Measurements from ENCODE around the gene CHAD. TPM values are rescaled to one million over a fixed set of nuclear protein-coding genes. Genes with fewer than 3 reads are reported as not detected.
A peak's percentile ranks its signal among the peaks of the same experiment; 100 is the strongest.

Gene CHAD
- total RNA-seq, 1 donor from 2014 or later = 0.12 TPM

DNA sequence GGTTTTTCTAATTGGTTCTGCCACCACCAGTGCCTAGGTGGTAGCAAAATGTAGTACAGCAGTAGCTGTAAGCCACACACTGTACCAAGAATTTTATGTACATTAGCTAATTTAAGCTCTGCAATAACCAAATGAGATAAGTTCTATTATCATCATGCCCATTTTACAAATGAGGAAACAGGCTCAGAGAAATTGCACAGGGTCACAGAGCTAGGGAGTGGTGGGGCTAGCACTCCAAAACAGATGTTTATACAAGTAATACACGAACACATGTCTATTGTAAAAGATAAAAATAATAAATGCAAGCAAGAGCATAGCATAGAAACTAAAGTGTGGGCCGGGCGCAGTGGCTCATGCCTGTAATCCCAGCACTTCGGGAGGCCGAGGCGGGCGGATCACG, 23.5 kb upstream of the CHAD start:
- no peaks in the 10 kb centered on the region for H3K9me3 Mint-ChIP-seq (ENCODE audit: low read depth)
- H3K4me3 Mint-ChIP-seq (ENCODE audit: unreplicated experiment) = no peak overlapping the region
- no peak for DNase-seq (ENCODE audit: low spot score)
- H3K27me3 Mint-ChIP-seq (ENCODE audit: low read depth) = no peaks in the 10 kb centered on the region
- peaks cover 5% of the 10 kb centered on the region for H3K4me1 Mint-ChIP-seq (ENCODE audit: low read depth)
- H3K36me3 Mint-ChIP-seq (ENCODE audit: low read depth) = no peaks in the 10 kb centered on the region
- no peak overlapping the region for H3K27ac Mint-ChIP-seq (ENCODE audit: unreplicated experiment)
- TF ChIP-seq, protein P1, sequence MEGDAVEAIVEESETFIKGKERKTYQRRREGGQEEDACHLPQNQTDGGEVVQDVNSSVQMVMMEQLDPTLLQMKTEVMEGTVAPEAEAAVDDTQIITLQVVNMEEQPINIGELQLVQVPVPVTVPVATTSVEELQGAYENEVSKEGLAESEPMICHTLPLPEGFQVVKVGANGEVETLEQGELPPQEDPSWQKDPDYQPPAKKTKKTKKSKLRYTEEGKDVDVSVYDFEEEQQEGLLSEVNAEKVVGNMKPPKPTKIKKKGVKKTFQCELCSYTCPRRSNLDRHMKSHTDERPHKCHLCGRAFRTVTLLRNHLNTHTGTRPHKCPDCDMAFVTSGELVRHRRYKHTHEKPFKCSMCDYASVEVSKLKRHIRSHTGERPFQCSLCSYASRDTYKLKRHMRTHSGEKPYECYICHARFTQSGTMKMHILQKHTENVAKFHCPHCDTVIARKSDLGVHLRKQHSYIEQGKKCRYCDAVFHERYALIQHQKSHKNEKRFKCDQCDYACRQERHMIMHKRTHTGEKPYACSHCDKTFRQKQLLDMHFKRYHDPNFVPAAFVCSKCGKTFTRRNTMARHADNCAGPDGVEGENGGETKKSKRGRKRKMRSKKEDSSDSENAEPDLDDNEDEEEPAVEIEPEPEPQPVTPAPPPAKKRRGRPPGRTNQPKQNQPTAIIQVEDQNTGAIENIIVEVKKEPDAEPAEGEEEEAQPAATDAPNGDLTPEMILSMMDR (IDR thresholded peaks at IDR 0.05) = no peak

DNA sequence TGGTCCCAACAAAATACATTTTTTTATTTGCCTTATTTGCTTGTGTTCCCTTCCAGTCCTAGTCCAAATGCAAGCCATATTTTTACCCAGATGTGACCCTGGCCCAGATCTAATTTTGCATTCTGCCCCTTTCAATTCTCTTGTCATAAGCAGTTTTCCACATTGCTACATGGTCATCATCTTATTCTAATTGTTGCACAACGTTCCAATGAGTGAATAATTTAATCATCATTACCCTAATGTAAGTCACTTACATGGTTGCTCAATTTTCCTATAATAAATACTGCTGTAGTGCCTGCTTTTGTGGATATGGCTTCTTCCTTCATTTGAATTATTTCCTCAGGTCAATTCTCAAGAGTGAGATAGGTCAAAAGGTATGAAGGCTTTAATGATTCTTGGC, 22.8 kb upstream of the CHAD start:
- H3K27me3 Mint-ChIP-seq (ENCODE audit: low read depth) = no peaks in the 10 kb centered on the region
- H3K9me3 Mint-ChIP-seq (ENCODE audit: low read depth) = no peaks in the 10 kb centered on the region

DNA sequence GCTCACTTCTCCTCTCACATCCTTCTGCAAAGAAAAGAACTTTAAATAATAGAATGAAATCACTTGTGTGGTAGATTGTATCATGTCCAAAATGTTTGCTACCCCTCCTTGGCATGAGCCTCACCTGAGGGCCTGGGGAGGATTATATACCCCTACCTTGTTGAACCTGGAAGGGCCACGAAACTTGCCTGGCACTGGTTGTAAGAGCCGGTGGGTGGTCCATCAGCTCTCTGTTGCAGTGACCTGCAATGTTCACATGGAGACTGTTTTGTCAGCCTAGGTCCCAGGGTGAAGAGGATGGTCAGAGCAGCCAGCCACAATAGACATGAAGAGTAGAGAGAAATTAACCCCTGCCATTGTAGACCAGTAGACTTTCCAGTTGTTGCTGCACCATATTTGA, 20.2 kb upstream of the CHAD start:
- no peaks in the 10 kb centered on the region for H3K27me3 Mint-ChIP-seq (ENCODE audit: low read depth)
- H3K27ac Mint-ChIP-seq (ENCODE audit: unreplicated experiment) = no peak overlapping the region
- peaks cover 12% of the 10 kb centered on the region for H3K36me3 Mint-ChIP-seq (ENCODE audit: low read depth)
- TF ChIP-seq, protein P1 (IDR thresholded peaks at IDR 0.05) = no peak
- no peak overlapping the region for H3K4me3 Mint-ChIP-seq (ENCODE audit: unreplicated experiment)
- no peaks in the 10 kb centered on the region for H3K9me3 Mint-ChIP-seq (ENCODE audit: low read depth)
- DNase-seq (ENCODE audit: low spot score) = peak; percentile 25
- H3K4me1 Mint-ChIP-seq (ENCODE audit: low read depth) = no peaks in the 10 kb centered on the region

More for the DNA sequence above, 22.8 kb upstream of the CHAD start:
- H3K4me1 Mint-ChIP-seq (ENCODE audit: low read depth) = peaks cover 5% of the 10 kb centered on the region
- no peak overlapping the region for H3K4me3 Mint-ChIP-seq (ENCODE audit: unreplicated experiment)
- H3K36me3 Mint-ChIP-seq (ENCODE audit: low read depth) = no peaks in the 10 kb centered on the region
- H3K27ac Mint-ChIP-seq (ENCODE audit: unreplicated experiment) = no peak overlapping the region
- no peak for DNase-seq (ENCODE audit: low spot score)
- TF ChIP-seq, protein P1 (IDR thresholded peaks at IDR 0.05) = no peak

DNA sequence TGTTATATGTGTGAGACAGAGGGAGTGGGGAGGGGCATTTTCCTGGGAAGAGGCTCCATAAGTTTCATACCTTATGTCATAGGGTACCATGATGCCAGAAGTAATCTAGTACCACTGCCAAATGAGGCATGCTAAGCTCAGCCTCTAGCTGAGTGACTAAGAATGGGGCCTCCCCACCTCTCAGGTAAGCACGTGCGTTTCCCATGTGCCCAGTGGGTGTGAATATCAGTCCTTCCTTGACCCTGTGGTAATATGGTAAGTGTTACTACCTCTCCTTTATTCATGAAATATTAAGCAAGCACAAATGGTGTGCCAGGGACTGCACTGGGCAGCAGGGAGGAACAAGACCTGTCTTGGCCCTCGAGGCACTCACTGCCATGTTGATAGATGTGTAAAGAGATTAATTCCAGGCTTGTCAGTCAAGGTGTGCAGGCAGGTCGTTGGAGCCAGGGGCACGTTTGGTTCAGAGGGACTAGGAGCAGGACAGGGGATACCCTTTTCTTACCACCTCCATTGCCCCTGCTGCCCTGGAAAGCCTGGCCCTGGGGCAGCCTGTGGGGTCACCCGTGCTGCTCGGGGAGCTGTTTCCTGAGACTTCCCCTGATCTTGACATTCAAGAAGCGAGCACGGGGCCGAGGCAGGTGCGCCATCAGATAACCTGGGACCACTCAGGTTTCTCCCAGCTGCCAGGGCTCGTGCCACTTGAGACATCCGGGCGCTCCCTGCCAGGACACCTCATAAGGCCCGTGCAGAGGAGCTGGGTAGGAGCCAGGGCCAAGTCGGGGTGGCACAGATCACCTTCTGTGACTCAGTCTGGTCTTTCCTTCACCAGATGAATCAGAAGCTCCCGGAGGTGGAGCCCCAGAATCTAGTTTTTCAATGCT, 18.8 kb upstream of the CHAD start:
- no peaks in the 10 kb centered on the region for H3K27me3 Mint-ChIP-seq (ENCODE audit: low read depth)

DNA sequence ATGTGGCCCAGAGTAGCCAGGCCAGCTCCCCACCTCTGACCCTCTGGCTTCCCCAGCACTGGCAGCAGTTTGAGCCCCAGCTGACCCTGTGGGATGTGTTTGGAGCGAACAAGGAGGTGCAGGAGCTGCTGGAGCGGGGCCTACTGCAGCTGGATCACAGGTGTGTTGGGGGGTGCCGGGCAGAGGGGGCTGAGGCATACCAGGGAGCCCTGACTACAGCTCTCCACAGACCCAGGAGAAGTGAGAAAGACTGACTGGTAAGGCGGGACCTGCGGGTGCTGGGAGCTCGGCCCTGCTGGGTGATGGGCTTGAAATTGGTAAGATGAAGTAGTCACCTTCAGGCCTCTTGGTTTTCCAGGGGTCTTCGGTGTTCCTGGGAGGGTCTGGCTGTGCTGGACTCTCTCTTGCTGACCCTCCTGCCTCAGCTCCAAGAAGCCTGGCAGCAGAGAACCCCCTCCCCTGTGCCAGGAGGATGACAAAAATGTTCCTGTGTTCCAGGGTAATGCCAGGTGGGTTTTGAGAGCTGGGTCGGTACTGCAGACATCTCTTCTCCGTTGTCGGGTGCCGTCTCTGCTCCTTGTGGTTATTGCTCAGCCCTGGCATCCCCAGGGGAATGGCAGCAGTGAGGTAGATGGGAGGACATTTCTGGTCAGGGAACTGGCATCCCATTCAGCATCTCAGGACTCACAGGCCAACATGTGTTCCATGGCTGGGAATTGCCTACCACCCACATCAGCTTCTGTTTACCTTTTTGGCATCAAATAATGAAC, 15.9 kb upstream of the CHAD start:
- TF ChIP-seq, protein P1 (IDR thresholded peaks at IDR 0.05) = no peak
- H3K9me3 Mint-ChIP-seq (ENCODE audit: low read depth) = no peaks in the 10 kb centered on the region
- peaks cover 18% of the 10 kb centered on the region for H3K4me1 Mint-ChIP-seq (ENCODE audit: low read depth)
- H3K27ac Mint-ChIP-seq (ENCODE audit: unreplicated experiment) = no peak overlapping the region
- DNase-seq (ENCODE audit: low spot score) = no peak
- no peak overlapping the region for H3K4me3 Mint-ChIP-seq (ENCODE audit: unreplicated experiment)
- H3K27me3 Mint-ChIP-seq (ENCODE audit: low read depth) = no peaks in the 10 kb centered on the region
- H3K36me3 Mint-ChIP-seq (ENCODE audit: low read depth) = peaks cover 16% of the 10 kb centered on the region

More for the DNA sequence above, 18.8 kb upstream of the CHAD start:
- TF ChIP-seq, protein P1 (IDR thresholded peaks at IDR 0.05) = no peak
- no peaks in the 10 kb centered on the region for H3K9me3 Mint-ChIP-seq (ENCODE audit: low read depth)
- H3K27ac Mint-ChIP-seq (ENCODE audit: unreplicated experiment) = no peak overlapping the region
- peaks cover 6% of the 10 kb centered on the region for H3K4me1 Mint-ChIP-seq (ENCODE audit: low read depth)
- H3K36me3 Mint-ChIP-seq (ENCODE audit: low read depth) = peaks cover 16% of the 10 kb centered on the region
- no peak overlapping the region for H3K4me3 Mint-ChIP-seq (ENCODE audit: unreplicated experiment)
- DNase-seq (ENCODE audit: low spot score) = no peak
